ENCODE data around the gene FAM131C.

- no peak for TF ChIP-seq CTCF (IDR thresholded peaks at IDR 0.05; ENCODE audit: low read depth, low read length)
- TF ChIP-seq MAX (IDR thresholded peaks at IDR 0.05; ENCODE audit: low read depth, low read length) = no peak
- no peak for TF ChIP-seq POLR2A (IDR thresholded peaks at IDR 0.05; ENCODE audit: extremely low read depth, insufficient read length)
- no peak for TF ChIP-seq MYC (IDR thresholded peaks at IDR 0.05; ENCODE audit: low read depth, low read length)
These were observed 2.0 kb upstream of the FAM131C start for GRCh38 chr1:16075337-16076030.

Measured in NB4 (cell line).